Neutrophil (primary cell): ENCODE measurements around the gene TMEM52B.

ENCODE experiments used
- H3K27ac ChIP-seq: fragments of 200-600 bp; sonication (generic); 2 replicates; pipeline ENCODE4 v1.5.1; 2016; ENCODE audit warnings: mild to moderate bottlenecking, moderate library complexity
- H3K27me3 ChIP-seq: fragments of 200-600 bp; sonication (generic); 2 replicates; pipeline ENCODE4 v1.6.0; 2016; ENCODE audit warnings: mild to moderate bottlenecking
- H3K36me3 ChIP-seq: fragments of 200-600 bp; sonication (generic); 2 replicates; pipeline ENCODE4 v1.5.1; 2017
- H3K4me1 ChIP-seq, 2 experiments: fragments of 200-600 bp in 1 of 2; sonication (generic) in 1 of 2; 1 replicate in 1 of 2; 2 replicates in 1 of 2; pipeline versions ENCODE4 v1.5.1 to v1.6.1; 2013 to 2016; ENCODE audit warnings: low read depth in 1 of 2, low read length in 1 of 2, mild to moderate bottlenecking in 1 of 2, moderate library complexity in 1 of 2; ENCODE audit not compliant: control insufficient read depth in 1 of 2, insufficient read depth in 1 of 2
- H3K4me3 ChIP-seq, 2 experiments: fragments of 200-600 bp in 1 of 2; sonication (generic) in 1 of 2; 1 replicate in 1 of 2; 2 replicates in 1 of 2; pipeline ENCODE4 v1.5.1; 2013 to 2016; ENCODE audit warnings: low read depth in 1 of 2, low read length in 1 of 2, mild to moderate bottlenecking in 1 of 2, moderate library complexity in 1 of 2
- H3K9me3 ChIP-seq: fragments of 200-600 bp; sonication (generic); 2 replicates; pipeline ENCODE4 v1.5.1; 2016
- CTCF ChIP-seq: fragments of 200-600 bp; sonication (generic); IDR thresholded peaks from 2 replicates; pipeline ENCODE4 v1.5.1; 2016; ENCODE audit warnings: antibody characterized with exemption

Gene TMEM52B

DNA sequence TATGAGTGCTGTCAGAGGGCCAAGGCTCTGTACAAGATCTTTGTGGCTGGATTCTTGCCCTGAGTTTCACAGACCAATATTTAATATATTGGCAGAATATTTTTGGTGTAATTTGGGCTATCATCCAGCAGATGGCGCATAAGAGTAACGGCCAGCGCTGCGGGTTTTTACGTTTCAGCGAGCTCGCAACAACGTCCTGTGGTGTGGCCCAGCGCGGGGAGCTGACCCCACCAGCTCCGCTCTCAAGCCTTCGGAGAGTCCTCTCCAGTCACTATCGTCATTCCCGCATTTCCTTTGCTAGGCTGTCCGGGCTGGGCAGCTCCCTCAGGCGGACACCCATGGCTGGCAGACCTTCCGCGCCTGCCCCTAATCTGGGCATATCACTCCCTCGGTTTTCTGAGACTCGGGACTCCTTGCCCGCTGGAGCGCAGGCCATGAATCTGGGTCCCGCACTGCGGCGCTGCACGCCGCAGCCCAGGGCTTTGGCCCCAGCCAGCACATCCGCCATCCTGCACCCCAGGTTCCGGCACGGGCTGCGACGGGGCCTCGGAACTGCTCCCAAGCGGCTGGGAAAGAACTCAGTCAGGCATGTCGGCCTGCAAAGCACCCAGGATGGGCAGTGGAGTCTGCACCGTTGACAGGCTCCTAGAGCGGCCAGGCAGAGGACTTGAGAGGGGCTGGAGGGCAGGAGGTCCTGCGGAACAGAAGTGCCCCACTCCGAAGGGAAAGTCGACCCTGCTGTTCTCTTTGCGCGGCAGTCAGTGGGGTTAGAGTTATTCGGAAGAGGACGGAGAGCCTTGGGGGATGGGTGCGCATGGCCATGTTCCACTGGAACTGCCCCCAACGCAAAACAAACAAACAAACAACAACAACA is 25.3 kb upstream of the TMEM52B start:
- peak; percentile 92 for TF ChIP-seq CTCF
- Histone ChIP-seq H3K4me1 (peaks cover 16 to 17% of the 10 kb centered on the region in 2 experiments), H3K27me3 (no peaks in the 10 kb centered on the region), H3K4me3 (peak overlapping the region; percentile 86 to 92), H3K9me3 (no peaks in the 10 kb centered on the region), H3K27ac (peak overlapping the region; percentile 80), H3K36me3 (no peaks in the 10 kb centered on the region)

DNA sequence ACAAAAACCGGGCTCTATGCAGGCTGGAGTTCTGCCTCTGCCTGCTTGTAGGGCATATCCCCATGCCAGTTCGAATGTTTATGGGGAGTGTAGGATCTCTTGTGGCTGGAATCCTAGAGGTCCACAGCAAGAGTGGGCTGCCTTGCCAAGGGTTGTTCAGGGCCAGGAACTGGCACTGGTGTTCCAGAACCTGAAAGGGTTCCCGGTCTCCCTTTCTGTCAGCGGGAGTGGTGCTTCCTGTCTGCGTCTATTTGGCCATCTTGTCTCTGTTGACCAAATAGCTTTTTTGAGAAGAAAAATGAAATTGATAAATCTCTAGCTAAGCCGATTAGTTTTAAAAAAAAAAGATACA is 24.7 kb upstream of the TMEM52B start:
- Histone ChIP-seq H3K27ac (peak overlapping the region; percentile 80), H3K4me3 (peak overlapping the region; percentile 86 to 92), H3K27me3 (no peaks in the 10 kb centered on the region)

GRCh38 chr12:10155966-10156365 is 22.9 kb upstream of the TMEM52B start:
- no peak overlapping the region for H3K27ac ChIP-seq
- no peak overlapping the region for H3K4me3 ChIP-seq
- H3K4me1 ChIP-seq, result peaks cover 24 to 34% of the 10 kb centered on the region in 2 experiments
- no peaks in the 10 kb centered on the region for H3K36me3 ChIP-seq
- no peaks in the 10 kb centered on the region for H3K27me3 ChIP-seq
- no peaks in the 10 kb centered on the region for H3K9me3 ChIP-seq
- TF ChIP-seq CTCF, result no peak

More for the DNA sequence above, 24.7 kb upstream of the TMEM52B start:
- no peak for TF ChIP-seq CTCF
- Histone ChIP-seq H3K9me3 (no peaks in the 10 kb centered on the region), H3K36me3 (no peaks in the 10 kb centered on the region), H3K4me1 (peaks cover 18 to 22% of the 10 kb centered on the region in 2 experiments)

DNA sequence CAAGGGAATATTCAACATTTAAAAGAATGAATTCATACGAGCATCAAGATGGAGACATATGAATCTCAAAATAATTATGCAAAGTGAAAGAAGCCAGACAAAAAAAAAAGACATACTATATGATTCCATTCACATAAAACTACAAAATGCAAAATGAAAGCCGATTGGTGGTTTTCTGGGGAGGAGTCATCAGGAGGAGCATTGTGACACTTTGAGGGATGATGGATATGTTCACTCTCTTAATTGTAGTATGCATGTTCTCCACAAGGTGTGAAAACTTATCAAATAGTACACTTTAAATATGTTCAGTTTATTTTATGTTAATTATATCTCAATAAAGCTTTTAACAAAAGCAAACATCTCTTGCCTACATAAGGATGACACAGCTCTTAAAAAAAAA is 20.4 kb upstream of the TMEM52B start:
- Histone ChIP-seq H3K27me3 (no peaks in the 10 kb centered on the region), H3K4me3 (no peak overlapping the region), H3K9me3 (no peaks in the 10 kb centered on the region), H3K4me1 (peaks cover 29 to 38% of the 10 kb centered on the region in 2 experiments), H3K36me3 (no peaks in the 10 kb centered on the region), H3K27ac (no peak overlapping the region)
- TF ChIP-seq CTCF, result no peak

GRCh38 chr12:10159280-10159679 is 19.6 kb upstream of the TMEM52B start:
- TF ChIP-seq CTCF, result no peak
- H3K4me1 ChIP-seq, result peaks cover 22 to 29% of the 10 kb centered on the region in 2 experiments
- no peak overlapping the region for H3K4me3 ChIP-seq
- no peaks in the 10 kb centered on the region for H3K27me3 ChIP-seq
- peak overlapping the region; percentile 60 for H3K27ac ChIP-seq
- no peaks in the 10 kb centered on the region for H3K36me3 ChIP-seq
- H3K9me3 ChIP-seq, result no peaks in the 10 kb centered on the region
